Measurements from ENCODE around the gene SMAD9. TPM values are rescaled to one million over a fixed set of nuclear protein-coding genes. Genes with fewer than 3 reads are reported as not detected.

The SMAD9 gene
- polyA plus RNA-seq, 1 of the 3 experiments (the other 2 are of a cell fraction): 3.1 TPM

DNA sequence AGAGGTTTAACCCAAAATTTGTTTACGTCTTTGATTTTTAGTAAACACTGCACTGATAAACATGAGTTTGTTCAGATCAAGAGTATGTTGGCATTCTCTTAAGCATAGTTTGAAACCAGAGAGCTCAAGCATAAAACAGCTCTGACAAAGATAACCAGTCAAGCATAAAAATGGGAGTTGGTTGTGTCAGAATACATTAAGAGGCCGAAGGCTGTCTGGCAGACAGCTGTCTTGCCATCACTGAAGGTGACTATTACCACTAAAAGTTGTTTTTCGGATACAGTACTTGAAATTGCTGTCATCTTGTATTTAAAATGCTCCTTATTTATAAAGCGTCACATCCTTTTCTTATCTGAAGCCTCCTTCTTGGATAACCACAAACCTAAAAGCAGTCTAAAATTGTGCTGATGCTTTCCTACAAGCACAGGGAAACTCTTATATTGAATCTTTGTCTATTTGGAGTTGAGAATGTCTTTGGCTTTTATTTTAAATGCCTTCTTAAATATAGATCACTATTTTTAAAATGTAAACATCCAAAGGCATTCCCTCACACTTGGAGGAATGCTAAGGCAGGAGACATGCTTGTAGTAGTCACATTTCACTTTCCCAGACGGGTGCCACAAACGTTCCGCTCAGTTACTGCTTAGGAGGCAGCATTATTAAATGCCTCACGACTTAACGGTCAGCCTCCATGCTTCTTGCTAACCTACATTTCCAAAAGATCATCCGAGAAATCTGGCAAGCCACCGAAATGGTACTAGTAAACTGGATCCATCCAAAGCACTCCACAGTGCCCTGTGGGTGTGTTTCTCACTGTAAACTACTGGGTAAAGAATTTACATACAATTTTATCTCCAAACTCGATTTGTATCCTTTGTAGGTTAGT is 1.5 kb downstream of the SMAD9 start:
- DNase-seq: peak; percentile 25
- H3K27me3 ChIP-seq (ENCODE audit: insufficient read depth): no peaks in the 10 kb centered on the region
- peak overlapping the region; percentile 83 for H3K9ac ChIP-seq
- peak overlapping the region; percentile 60 to 95 for H3K4me3 ChIP-seq (ENCODE audit: low read depth in 2 of 2, low read length in 1 of 2)
- peaks cover 24% of the 10 kb centered on the region for H3F3A ChIP-seq (replicated peaks; ENCODE audit: insufficient read depth)
- peak overlapping the region; percentile 84 to 96 for H3K27ac ChIP-seq (ENCODE audit: low read depth in 2 of 2, low read length in 1 of 2)
- no peak for TF ChIP-seq GATA2 (CRISPR knock-in tag; IDR thresholded peaks at IDR 0.05)
- 0 out of 2 replicates have a peak, but pooled peaks have one; percentile 15 for TF ChIP-seq TAF1 (IDR thresholded peaks at IDR 0.05; ENCODE audit: borderline replicate concordance, low read depth, low read length)
- TF ChIP-seq TEAD4 (IDR thresholded peaks at IDR 0.05; ENCODE audit: borderline replicate concordance, insufficient read depth): 0 out of 2 replicates have a peak, but pooled peaks have one; percentile 12
- TF ChIP-seq YY1 (IDR thresholded peaks at IDR 0.05; ENCODE audit: low read depth): no peak
- TF ChIP-seq, protein P1, sequence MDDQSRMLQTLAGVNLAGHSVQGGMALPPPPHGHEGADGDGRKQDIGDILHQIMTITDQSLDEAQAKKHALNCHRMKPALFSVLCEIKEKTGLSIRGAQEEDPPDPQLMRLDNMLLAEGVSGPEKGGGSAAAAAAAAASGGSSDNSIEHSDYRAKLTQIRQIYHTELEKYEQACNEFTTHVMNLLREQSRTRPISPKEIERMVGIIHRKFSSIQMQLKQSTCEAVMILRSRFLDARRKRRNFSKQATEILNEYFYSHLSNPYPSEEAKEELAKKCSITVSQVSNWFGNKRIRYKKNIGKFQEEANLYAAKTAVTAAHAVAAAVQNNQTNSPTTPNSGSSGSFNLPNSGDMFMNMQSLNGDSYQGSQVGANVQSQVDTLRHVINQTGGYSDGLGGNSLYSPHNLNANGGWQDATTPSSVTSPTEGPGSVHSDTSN (IDR thresholded peaks at IDR 0.05): peak; percentile 28; the same call in 1 of the 2 replicates
- H3K4me2 ChIP-seq: peak overlapping the region; percentile 83
- CTCF ChIA-PET: interaction anchor here (1.5 to 1.8 kb wide), 3 partner anchors 51 to 63 kb away, joined by 3 to 5 read pairs (median 5); no protein-coding TSS in a partner anchor
- no peaks in the 10 kb centered on the region for H3K36me3 ChIP-seq (replicated peaks in 1 of 2; ENCODE audit: control insufficient read depth in 1 of 2, insufficient read depth in 2 of 2, low read length in 1 of 2)
- H3K4me1 ChIP-seq (ENCODE audit: control insufficient read depth in 1 of 2, insufficient read depth in 2 of 2, low read depth in 1 of 2, low read length in 1 of 2): peaks cover 38 to 44% of the 10 kb centered on the region in 2 experiments; a peak in 3 of 4 replicates
- H2AFZ ChIP-seq (ENCODE audit: low read depth): peak overlapping the region; percentile 76
- no peaks in the 10 kb centered on the region for H4K20me1 ChIP-seq (ENCODE audit: insufficient read depth)
- H3K9me2 ChIP-seq: no peaks in the 10 kb centered on the region
- POLR2A ChIA-PET: no interaction called here
- 10% methylated on average over 12 of the region's 12 CpGs for WGBS (ENCODE audit: low lambda C conversion rate)
- H3K79me2 ChIP-seq (ENCODE audit: insufficient read depth): peaks cover 55% of the 10 kb centered on the region
- H3K9me3 ChIP-seq: no peaks in the 10 kb centered on the region

DNA sequence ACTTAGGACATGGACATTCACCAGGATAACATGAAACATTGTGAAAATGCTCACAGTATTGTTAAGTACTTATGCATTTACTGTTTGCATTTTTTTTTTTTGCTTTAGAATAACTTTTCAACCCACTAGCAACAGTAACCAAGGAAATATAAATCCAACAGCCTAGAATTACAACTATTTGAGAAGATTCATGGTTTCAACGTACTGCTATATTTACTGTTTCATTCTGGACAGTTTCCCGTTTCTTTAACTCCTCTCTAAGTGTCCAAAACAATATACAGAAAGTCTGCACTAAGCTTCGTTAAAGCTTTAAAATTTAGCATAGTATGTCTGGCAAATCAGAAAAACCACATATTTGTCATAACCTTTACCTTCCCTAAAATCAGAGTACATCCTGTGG is 2.7 kb downstream of the SMAD9 start:
- Histone ChIP-seq H3F3A (replicated peaks; ENCODE audit: insufficient read depth) (peaks cover 24% of the 10 kb centered on the region), H3K4me3 (ENCODE audit: low read depth in 2 of 2, low read length in 1 of 2) (peak overlapping the region; percentile 9 to 95; a peak in 3 of 4 replicates), H3K27ac (ENCODE audit: low read depth in 2 of 2, low read length in 1 of 2) (peak overlapping the region; percentile 84 to 96), H3K9me3 (no peaks in the 10 kb centered on the region), H3K4me1 (ENCODE audit: control insufficient read depth in 1 of 2, insufficient read depth in 2 of 2, low read depth in 1 of 2, low read length in 1 of 2) (peaks cover 42 to 44% of the 10 kb centered on the region in 2 experiments; a peak in 3 of 4 replicates), H3K4me2 (peak overlapping the region; percentile 83), H3K36me3 (replicated peaks in 1 of 2; ENCODE audit: control insufficient read depth in 1 of 2, insufficient read depth in 2 of 2, low read length in 1 of 2) (no peaks in the 10 kb centered on the region), H3K79me2 (ENCODE audit: insufficient read depth) (peaks cover 67% of the 10 kb centered on the region), H4K20me1 (ENCODE audit: insufficient read depth) (no peaks in the 10 kb centered on the region), H3K27me3 (ENCODE audit: insufficient read depth) (no peaks in the 10 kb centered on the region), H3K9ac (peak overlapping the region; percentile 83; the same call in 1 of the 2 replicates), H3K9me2 (no peaks in the 10 kb centered on the region), H2AFZ (ENCODE audit: low read depth) (no peak overlapping the region)
- TF ChIP-seq TAF1 (IDR thresholded peaks at IDR 0.05; ENCODE audit: borderline replicate concordance, low read depth, low read length) (no peak), JUND (IDR thresholded peaks at IDR 0.05) (no peak), RFX5 (IDR thresholded peaks at IDR 0.05; ENCODE audit: low read length) (no peak), SMC3 (IDR thresholded peaks at IDR 0.05; ENCODE audit: low read depth, low read length) (no peak), FOXJ3 (CRISPR knock-in tag; IDR thresholded peaks at IDR 0.05) (no peak), FOSL2 (IDR thresholded peaks at IDR 0.05; ENCODE audit: borderline replicate concordance, low read depth) (no peak), POLR2AphosphoS5 (IDR thresholded peaks at IDR 0.05; ENCODE audit: low read depth, low read length) (no peak), YY1 (IDR thresholded peaks at IDR 0.05; ENCODE audit: low read depth) (no peak), TCF12 (IDR thresholded peaks at IDR 0.05) (no peak), NFIC (IDR thresholded peaks at IDR 0.05; ENCODE audit: borderline replicate concordance) (no peak), RXRA (IDR thresholded peaks at IDR 0.05; ENCODE audit: borderline replicate concordance, low read depth) (no peak), SIN3A (IDR thresholded peaks at IDR 0.05; ENCODE audit: borderline replicate concordance, low read depth, low read length) (no peak)
- TF ChIP-seq, protein P2, sequence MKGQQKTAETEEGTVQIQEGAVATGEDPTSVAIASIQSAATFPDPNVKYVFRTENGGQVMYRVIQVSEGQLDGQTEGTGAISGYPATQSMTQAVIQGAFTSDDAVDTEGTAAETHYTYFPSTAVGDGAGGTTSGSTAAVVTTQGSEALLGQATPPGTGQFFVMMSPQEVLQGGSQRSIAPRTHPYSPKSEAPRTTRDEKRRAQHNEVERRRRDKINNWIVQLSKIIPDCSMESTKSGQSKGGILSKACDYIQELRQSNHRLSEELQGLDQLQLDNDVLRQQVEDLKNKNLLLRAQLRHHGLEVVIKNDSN (IDR thresholded peaks at IDR 0.05; ENCODE audit: borderline replicate concordance, low read depth): no peak
- TF ChIP-seq, protein P3, sequence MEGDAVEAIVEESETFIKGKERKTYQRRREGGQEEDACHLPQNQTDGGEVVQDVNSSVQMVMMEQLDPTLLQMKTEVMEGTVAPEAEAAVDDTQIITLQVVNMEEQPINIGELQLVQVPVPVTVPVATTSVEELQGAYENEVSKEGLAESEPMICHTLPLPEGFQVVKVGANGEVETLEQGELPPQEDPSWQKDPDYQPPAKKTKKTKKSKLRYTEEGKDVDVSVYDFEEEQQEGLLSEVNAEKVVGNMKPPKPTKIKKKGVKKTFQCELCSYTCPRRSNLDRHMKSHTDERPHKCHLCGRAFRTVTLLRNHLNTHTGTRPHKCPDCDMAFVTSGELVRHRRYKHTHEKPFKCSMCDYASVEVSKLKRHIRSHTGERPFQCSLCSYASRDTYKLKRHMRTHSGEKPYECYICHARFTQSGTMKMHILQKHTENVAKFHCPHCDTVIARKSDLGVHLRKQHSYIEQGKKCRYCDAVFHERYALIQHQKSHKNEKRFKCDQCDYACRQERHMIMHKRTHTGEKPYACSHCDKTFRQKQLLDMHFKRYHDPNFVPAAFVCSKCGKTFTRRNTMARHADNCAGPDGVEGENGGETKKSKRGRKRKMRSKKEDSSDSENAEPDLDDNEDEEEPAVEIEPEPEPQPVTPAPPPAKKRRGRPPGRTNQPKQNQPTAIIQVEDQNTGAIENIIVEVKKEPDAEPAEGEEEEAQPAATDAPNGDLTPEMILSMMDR (IDR thresholded peaks at IDR 0.05): no peak
- TF ChIP-seq, protein P4, sequence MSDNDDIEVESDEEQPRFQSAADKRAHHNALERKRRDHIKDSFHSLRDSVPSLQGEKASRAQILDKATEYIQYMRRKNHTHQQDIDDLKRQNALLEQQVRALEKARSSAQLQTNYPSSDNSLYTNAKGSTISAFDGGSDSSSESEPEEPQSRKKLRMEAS (IDR thresholded peaks at IDR 0.05; ENCODE audit: low read depth): no peak
- TF ChIP-seq, protein P1 (IDR thresholded peaks at IDR 0.05): no peak
- ChIA-PET CTCF (interaction anchor here (2.4 kb wide), 1 partner anchor 82 kb away, joined by 8 read pairs; the partner anchor contains the start of gene ALG5), POLR2A (no interaction called here)
- DNase-seq: no peak
- WGBS (ENCODE audit: low lambda C conversion rate): 26% methylated on average over 3 of the region's 3 CpGs
